Heart left ventricle (tissue), 16 donors: Measurements from ENCODE around the gene NTMT2. TPM values are rescaled to one million over a fixed set of nuclear protein-coding genes. Genes with fewer than 3 reads are reported as not detected.

Source experiments
- ATAC-seq, 4 donors: fragments of 200-7000 bp; cut with Tn5 transposase; one replicate each; pipeline ENCODE4 v1.9.1; 2020 to 2022; ENCODE audit warnings: moderate library complexity in 4 of 4, mild to moderate bottlenecking in 3 of 4, moderate number of reproducible peaks in 1 of 4
- DNase-seq, 5 donors: peaks; one replicate each; pipeline ENCODE4 v3.0.0-alpha.2; 2020
- H3K27ac ChIP-seq, 12 donors: fragments of 200-600 bp; sonication (generic) in 4 of 12; one replicate each; pipeline versions ENCODE4 v1.5.0 to v1.8.0; 2016 to 2022; ENCODE audit warnings: mild to moderate bottlenecking in 2 of 12
- H3K27me3 ChIP-seq, 9 donors: fragments of 200-600 bp; sonication (generic) in 2 of 9; one replicate each; pipeline versions ENCODE4 v1.5.1 to v1.8.0; 2016 to 2022; ENCODE audit warnings: mild to moderate bottlenecking in 3 of 9
- H3K36me3 ChIP-seq, 9 donors: fragments of 200-600 bp; sonication (generic) in 2 of 9; one replicate each; pipeline versions ENCODE4 v1.5.0 to v1.8.0; 2018 to 2022; ENCODE audit warnings: mild to moderate bottlenecking in 2 of 9
- H3K4me1 ChIP-seq, 12 donors: fragments of 200-600 bp; sonication (generic) in 4 of 12; one replicate each; pipeline versions ENCODE4 v1.5.0 to v1.8.0; 2016 to 2022; ENCODE audit warnings: mild to moderate bottlenecking in 3 of 12
- H3K4me3 ChIP-seq, 12 donors: fragments of 200-600 bp; sonication (generic) in 4 of 12; one replicate each; pipeline versions ENCODE4 v1.5.0 to v1.8.0; 2017 to 2022; ENCODE audit warnings: mild to moderate bottlenecking in 9 of 12, moderate library complexity in 4 of 12
- H3K9me3 ChIP-seq, 12 donors: fragments of 200-600 bp; sonication (generic) in 4 of 12; one replicate each; pipeline versions ENCODE4 v1.5.0 to v1.8.0; 2016 to 2022; ENCODE audit warnings: mild to moderate bottlenecking in 1 of 12
- POLR2A ChIP-seq, 2 donors: fragments of 450-650 bp; IDR thresholded peaks; one replicate each; pipeline ENCODE4 v1.6.1; 2017; ENCODE audit warnings: antibody characterized with exemption in 2 of 2, mild to moderate bottlenecking in 2 of 2, moderate library complexity in 2 of 2
- WGBS, 4 donors: extraction: QIAGEN DNeasy Blood & Tissue Kit in 2 of 4; methylation state at CpG; one replicate each; pipeline versions ENCODE4 v1.1.5 to v1.1.7; 2013 to 2018; 5-methylcytosine and 5-hydroxymethylcytosine counted together
- intact Hi-C, 10 donors: fragments of 100-400 bp; cut with DNase I; formaldehyde crosslinking; loops; one replicate each; pipeline versions ENCODE4 v1.11.1 to v1.14.2; 2022
- microRNA-seq, 4 donors: library from miRNA; unstranded; fragments of <30 nt; microRNA quantifications; one replicate each; pipeline versions ENCODE4 to v1.2.0, GENCODE V29; 2017 to 2020
- polyA plus RNA-seq, 2 donors: library from polyadenylated mRNA; stranded (reverse); fragments of 200-250 nt; gene quantifications; one replicate each; pipeline ENCODE4 v1.2.3, GENCODE V29; 2013
- total RNA-seq, 9 donors: library from RNA; depleted of rRNA in 2 of 9; stranded (reverse); fragments of >200 nt in 2 of 9; fragmentation: NEBNext Ultra II Directional in 3 of 9; extraction: Animal tissue kit (Norgen Biotek cat#: 25700) in 3 of 9; gene quantifications; one replicate each; pipeline versions ENCODE4 v1.1.0 to v1.2.4, GENCODE V29; 2016 to 2023
- TF ChIP-seq, protein P1 (sequence below), 12 donors: fragments of 200-600 bp; sonication (generic) in 4 of 12; IDR thresholded peaks; one replicate each; pipeline versions ENCODE4 v1.5.0 to v1.8.0; 2018 to 2022; ENCODE audit warnings: antibody characterized with exemption in 12 of 12, mild to moderate bottlenecking in 5 of 12
- donor health status: ischemic (EF 13 %, LVEDD 7.1; RV severe dilation, severe dysfunction).
- donor health status: healthy with polysubstance abuse.
- donor health status: DM: no; HTN: yes; CAD: no.
- donor health status: DM: no; HTN: no; CAD: no.
- donor health status: ischemic (EF 25% LVEDD 6.9; RV normal size, moderate dysfunction).
- donor health status: ischemic (EF 25% LVEDD 5.7; RV mildly dilated, moderate dysfunction).
- donor health status: healthy.
- donor health status: DM: yes; HTN: yes; CAD: no.
- donor health status: ischemic (EF 35%, LVEDD 5.7; RV mildly dilated, moderate dysfunction).
- donor health status: nonischemic (EF 11% LVEDD 7.7; RV severe dilation, severe dysfunction).
- donor health status: DM: yes; HTN: yes; CAD: no.
- donor health status: PGD.
- donor health status: ischemic (EF 29% LVEDD 5.4; RV normal size, mild dysfunction).
- donor health status: nonischemic (EF 23%, LVEDD 6.1; RV moderate dilation, normal function).

The NTMT2 gene
- total and polyA plus RNA-seq, 11 donors = 0.33 to 3.6 (median 1.8) TPM

DNA sequence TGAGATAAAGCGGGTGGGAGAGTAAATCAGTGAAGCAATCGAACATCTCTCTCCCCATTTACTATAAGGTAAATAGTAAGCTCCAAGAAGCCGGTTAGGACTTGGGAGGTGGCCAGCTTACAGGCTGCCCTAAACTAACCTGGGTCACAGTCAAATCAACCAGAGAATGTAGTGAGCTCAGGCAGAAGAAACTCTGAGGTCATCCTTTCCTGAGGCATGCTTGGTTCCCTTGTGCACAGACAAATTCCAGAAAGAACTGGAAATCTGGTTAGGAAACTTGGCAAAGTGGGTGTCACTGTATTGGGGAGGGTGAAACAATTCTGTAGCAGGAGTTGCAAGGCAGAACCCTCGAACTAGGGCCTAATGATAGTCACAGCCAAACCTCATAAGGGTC, 72.5 kb downstream of the NTMT2 start:
- Histone ChIP-seq H3K9me3 (no peaks in the 10 kb centered on the region), H3K4me1 (peaks cover 0 to 50% (median 15%) of the 10 kb centered on the region in 12 donors), H3K36me3 (no peaks in the 10 kb centered on the region), H3K27ac (no peak overlapping the region), H3K4me3 (no peak overlapping the region), H3K27me3 (no peaks in the 10 kb centered on the region)
- 69 to 85% (median 79%) methylated on average over 4 of the region's 4 CpGs for WGBS, 4 donors
- ATAC-seq (peak in 1 of 4 donors; percentile 7), DNase-seq (no peak)
- intact Hi-C loops = loop anchor here in 1 of 10 donors (10.0 kb wide), 1 partner anchor 317 kb away; the partner anchor contains the start of gene GORAB
- TF ChIP-seq POLR2A (IDR thresholded peaks at IDR 0.05) = no peak
- TF ChIP-seq, protein P1, sequence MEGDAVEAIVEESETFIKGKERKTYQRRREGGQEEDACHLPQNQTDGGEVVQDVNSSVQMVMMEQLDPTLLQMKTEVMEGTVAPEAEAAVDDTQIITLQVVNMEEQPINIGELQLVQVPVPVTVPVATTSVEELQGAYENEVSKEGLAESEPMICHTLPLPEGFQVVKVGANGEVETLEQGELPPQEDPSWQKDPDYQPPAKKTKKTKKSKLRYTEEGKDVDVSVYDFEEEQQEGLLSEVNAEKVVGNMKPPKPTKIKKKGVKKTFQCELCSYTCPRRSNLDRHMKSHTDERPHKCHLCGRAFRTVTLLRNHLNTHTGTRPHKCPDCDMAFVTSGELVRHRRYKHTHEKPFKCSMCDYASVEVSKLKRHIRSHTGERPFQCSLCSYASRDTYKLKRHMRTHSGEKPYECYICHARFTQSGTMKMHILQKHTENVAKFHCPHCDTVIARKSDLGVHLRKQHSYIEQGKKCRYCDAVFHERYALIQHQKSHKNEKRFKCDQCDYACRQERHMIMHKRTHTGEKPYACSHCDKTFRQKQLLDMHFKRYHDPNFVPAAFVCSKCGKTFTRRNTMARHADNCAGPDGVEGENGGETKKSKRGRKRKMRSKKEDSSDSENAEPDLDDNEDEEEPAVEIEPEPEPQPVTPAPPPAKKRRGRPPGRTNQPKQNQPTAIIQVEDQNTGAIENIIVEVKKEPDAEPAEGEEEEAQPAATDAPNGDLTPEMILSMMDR (IDR thresholded peaks at IDR 0.05) = no peak

Small RNA genes within 50 kb of the gene (microRNA-seq; reads per million reads assigned to microRNA genes)
- 0 reads per million in 4 donors for gene MIR3119-1
- 0 reads per million in 4 donors for gene MIR3119-2

Other genes starting within 250 kb of the NTMT2 start
- gene KIFAP3, start 71.3 kb upstream of the NTMT2 start, total RNA-seq = 10 to 100 TPM; 31.0 to 75.0 (median 53.5) TPM
- 10 to 100 TPM; 14.0 to 55.9 TPM for gene KIFAP3, start 71.3 kb upstream of the NTMT2 start, polyA plus RNA-seq